Ovary (tissue), 9 donors: ENCODE results near the gene USP2. TPM values are rescaled to one million over a fixed set of nuclear protein-coding genes. Genes with fewer than 3 reads are reported as not detected.

Source experiments
- DNase-seq, 5 donors: peaks; one replicate each; pipeline ENCODE4 v3.0.0-alpha.2; 2019 to 2020
- H3K27ac ChIP-seq, 2 donors: fragments of 200-600 bp; one replicate each; pipeline versions ENCODE4 v1.5.1 to v1.8.0; 2019 to 2022
- H3K27me3 ChIP-seq: fragments of 200-600 bp; one replicate; pipeline ENCODE4 v1.8.0; 2022
- H3K36me3 ChIP-seq: fragments of 200-600 bp; sonication (generic); one replicate; pipeline ENCODE4 v1.5.1; 2019
- H3K4me1 ChIP-seq: one replicate; pipeline ENCODE4 v1.8.1; 2013; ENCODE audit warnings: mild to moderate bottlenecking, moderate library complexity; ENCODE audit not compliant: insufficient read depth
- H3K4me3 ChIP-seq: fragments of 200-600 bp; sonication (generic); one replicate; pipeline ENCODE4 v1.5.1; 2017
- H3K9me3 ChIP-seq, 2 donors: fragments of 200-600 bp in 1 of 2; sonication (generic) in 1 of 2; one replicate each; pipeline versions ENCODE4 v1.5.1 to v1.8.1; 2013 to 2019; ENCODE audit warnings: mild to moderate bottlenecking in 1 of 2, moderate library complexity in 1 of 2
- EP300 ChIP-seq: sonication (generic); formaldehyde crosslinking; IDR thresholded peaks from one replicate; pipeline ENCODE4 v1.6.1; 2017; ENCODE audit warnings: antibody characterized with exemption
- POLR2A ChIP-seq: fragments of 450-650 bp; IDR thresholded peaks from one replicate; pipeline ENCODE4 v1.6.1; 2017; ENCODE audit warnings: antibody characterized with exemption, mild to moderate bottlenecking, moderate library complexity
- WGBS, 3 donors: extraction: QIAGEN DNeasy Blood & Tissue Kit in 1 of 3; methylation state at CpG; one replicate each; pipeline versions ENCODE4 v1.1.5 to v1.1.7; 2013 to 2017; 5-methylcytosine and 5-hydroxymethylcytosine counted together
- intact Hi-C, 4 donors: fragments of 100-400 bp; cut with DNase I; formaldehyde crosslinking; loops; one replicate each; pipeline versions ENCODE4 v1.11.0 to v1.15.1; 2022 to 2023
- polyA plus RNA-seq, 2 donors: library from polyadenylated mRNA; stranded (reverse); fragments of 200-250 nt in 1 of 2; fragments of 350-450 nt in 1 of 2; fragmentation: Illumina TruSeq in 1 of 2; extraction: RNeasy Lipid Tissue Mini Kit (QIAGEN cat#74804) in 1 of 2; gene quantifications; one replicate each; pipeline ENCODE4 v1.2.3, GENCODE V29; 2013 to 2014
- total RNA-seq, 7 donors: library from RNA; depleted of rRNA in 2 of 7; stranded (reverse); fragments of >200 nt in 2 of 7; fragmentation: NEBNext Ultra II Directional in 3 of 7; extraction: Animal tissue kit (Norgen Biotek cat#: 25700) in 3 of 7; gene quantifications; one replicate each; pipeline versions ENCODE4 v1.1.0 to v1.2.4, GENCODE V29; 2016 to 2023
- TF ChIP-seq, protein P1 (sequence below), 3 donors: fragments of 450-650 bp in 2 of 3; fragments of 200-600 bp in 1 of 3; IDR thresholded peaks; one replicate each; pipeline versions ENCODE4 v1.5.1 to v1.8.0; 2016 to 2022; ENCODE audit warnings: antibody characterized with exemption in 3 of 3, mild to moderate bottlenecking in 1 of 3
- donor health status: DM: no; HTN: no; CAD: no; lungs with moderate emphysema.
- donor health status: DM: no; HTN: no; CAD: no.
- donor health status: Bipolar disorder and iron deficiency.
- donor health status: DM: yes; HTN: yes; CAD: no.
- donor health status: DM: no; HTN: no; CAD: no.
- donor health status: DM: yes; HTN: yes; CAD: no.

Gene USP2
- total and polyA plus RNA-seq, 9 donors, result 1.0 to 16.9 (median 4.0) TPM

DNA sequence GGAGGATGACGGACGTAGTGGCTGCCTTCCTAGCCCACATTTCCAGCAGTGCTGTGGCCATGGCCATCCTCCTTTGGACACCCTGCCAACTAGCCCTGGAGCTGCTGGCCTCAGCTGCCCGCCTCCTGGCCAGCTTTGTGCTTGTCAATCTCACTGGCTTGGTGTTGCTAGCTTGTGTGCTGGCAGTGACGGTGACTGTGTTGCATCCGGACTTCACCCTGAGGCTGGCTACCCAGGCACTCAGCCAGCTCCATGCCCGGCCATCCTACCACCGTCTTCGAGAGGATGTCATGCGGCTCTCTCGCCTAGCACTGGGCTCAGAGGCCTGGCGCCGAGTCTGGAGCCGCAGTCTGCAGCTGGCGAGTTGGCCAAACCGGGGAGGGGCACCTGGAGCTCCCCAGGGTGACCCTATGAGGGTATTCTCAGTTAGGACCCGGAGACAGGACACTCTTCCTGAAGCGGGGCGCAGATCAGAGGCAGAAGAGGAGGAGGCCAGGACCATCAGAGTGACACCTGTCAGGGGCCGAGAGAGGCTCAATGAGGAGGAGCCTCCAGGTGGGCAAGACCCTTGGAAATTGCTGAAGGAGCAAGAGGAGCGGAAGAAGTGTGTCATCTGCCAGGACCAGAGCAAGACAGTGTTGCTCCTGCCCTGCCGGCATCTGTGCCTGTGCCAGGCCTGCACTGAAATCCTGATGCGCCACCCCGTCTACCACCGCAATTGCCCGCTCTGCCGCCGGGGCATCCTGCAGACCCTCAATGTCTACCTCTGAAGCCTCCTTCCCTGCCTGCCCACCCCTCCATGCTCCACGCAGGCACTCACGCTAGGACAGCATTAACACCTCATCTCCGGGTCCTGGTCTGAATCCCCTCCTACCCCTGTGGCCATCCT lies 45.6 kb downstream of the USP2 start:
- 87 to 89% (median 87%) methylated on average over 30 of the region's 30 CpGs for WGBS, 3 donors
- DNase-seq, result peak in 1 of 5 donors; percentile 49
- H3K4me3 ChIP-seq, result no peak overlapping the region

DNA sequence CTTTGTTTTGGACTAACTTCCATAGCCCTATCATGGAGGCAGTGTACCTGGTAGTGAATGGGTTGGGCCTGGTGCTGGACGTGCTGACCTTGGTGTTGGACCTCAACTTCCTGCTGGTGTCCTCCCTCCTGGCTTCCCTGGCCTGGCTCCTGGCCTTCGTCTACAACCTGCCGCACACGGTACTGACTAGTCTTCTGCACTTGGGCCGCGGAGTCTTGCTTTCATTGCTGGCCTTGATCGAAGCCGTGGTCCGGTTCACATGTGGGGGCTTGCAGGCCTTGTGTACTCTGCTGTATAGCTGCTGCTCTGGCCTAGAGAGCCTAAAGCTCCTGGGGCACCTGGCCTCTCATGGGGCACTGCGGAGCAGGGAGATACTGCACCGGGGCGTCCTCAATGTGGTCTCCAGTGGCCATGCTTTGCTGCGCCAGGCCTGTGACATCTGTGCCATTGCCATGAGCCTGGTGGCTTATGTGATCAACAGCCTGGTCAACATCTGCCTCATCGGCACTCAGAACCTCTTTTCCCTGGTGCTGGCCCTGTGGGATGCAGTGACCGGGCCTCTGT lies 46.3 kb downstream of the USP2 start:
- Histone ChIP-seq H3K4me1 (peaks cover 10% of the 10 kb centered on the region), H3K4me3 (peak overlapping the region; percentile 80), H3K36me3 (no peaks in the 10 kb centered on the region), H3K27ac (peak overlapping the region in 1 of 2 donors; percentile 80), H3K27me3 (no peaks in the 10 kb centered on the region), H3K9me3 (no peaks in the 10 kb centered on the region)
- WGBS, 3 donors, result 51 to 61% (median 61%) methylated on average over 15 of the region's 15 CpGs
- TF ChIP-seq EP300, result no peak
- TF ChIP-seq, protein P1, sequence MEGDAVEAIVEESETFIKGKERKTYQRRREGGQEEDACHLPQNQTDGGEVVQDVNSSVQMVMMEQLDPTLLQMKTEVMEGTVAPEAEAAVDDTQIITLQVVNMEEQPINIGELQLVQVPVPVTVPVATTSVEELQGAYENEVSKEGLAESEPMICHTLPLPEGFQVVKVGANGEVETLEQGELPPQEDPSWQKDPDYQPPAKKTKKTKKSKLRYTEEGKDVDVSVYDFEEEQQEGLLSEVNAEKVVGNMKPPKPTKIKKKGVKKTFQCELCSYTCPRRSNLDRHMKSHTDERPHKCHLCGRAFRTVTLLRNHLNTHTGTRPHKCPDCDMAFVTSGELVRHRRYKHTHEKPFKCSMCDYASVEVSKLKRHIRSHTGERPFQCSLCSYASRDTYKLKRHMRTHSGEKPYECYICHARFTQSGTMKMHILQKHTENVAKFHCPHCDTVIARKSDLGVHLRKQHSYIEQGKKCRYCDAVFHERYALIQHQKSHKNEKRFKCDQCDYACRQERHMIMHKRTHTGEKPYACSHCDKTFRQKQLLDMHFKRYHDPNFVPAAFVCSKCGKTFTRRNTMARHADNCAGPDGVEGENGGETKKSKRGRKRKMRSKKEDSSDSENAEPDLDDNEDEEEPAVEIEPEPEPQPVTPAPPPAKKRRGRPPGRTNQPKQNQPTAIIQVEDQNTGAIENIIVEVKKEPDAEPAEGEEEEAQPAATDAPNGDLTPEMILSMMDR (IDR thresholded peaks at IDR 0.05), result no peak
- no peak for TF ChIP-seq POLR2A
- peak in 1 of 5 donors; percentile 36 for DNase-seq
- intact Hi-C loops, result loop anchor here in 1 of 4 donors (5.0 to 10.0 kb wide), 2 partner anchors 128 to 240 kb away; partner anchors contain the start of gene CBL

More for the DNA sequence above, 45.6 kb downstream of the USP2 start:
- peaks cover 10% of the 10 kb centered on the region for H3K4me1 ChIP-seq
- H3K9me3 ChIP-seq, result no peaks in the 10 kb centered on the region
- no peaks in the 10 kb centered on the region for H3K36me3 ChIP-seq
- intact Hi-C loops, result loop anchor here in 1 of 4 donors (5.0 to 10.0 kb wide), 2 partner anchors 129 to 241 kb away; partner anchors contain the start of gene CBL
- no peak overlapping the region for H3K27ac ChIP-seq
- TF ChIP-seq EP300 (no peak), POLR2A (no peak)
- TF ChIP-seq, protein P1 (IDR thresholded peaks at IDR 0.05), result no peak
- H3K27me3 ChIP-seq, result no peaks in the 10 kb centered on the region

DNA sequence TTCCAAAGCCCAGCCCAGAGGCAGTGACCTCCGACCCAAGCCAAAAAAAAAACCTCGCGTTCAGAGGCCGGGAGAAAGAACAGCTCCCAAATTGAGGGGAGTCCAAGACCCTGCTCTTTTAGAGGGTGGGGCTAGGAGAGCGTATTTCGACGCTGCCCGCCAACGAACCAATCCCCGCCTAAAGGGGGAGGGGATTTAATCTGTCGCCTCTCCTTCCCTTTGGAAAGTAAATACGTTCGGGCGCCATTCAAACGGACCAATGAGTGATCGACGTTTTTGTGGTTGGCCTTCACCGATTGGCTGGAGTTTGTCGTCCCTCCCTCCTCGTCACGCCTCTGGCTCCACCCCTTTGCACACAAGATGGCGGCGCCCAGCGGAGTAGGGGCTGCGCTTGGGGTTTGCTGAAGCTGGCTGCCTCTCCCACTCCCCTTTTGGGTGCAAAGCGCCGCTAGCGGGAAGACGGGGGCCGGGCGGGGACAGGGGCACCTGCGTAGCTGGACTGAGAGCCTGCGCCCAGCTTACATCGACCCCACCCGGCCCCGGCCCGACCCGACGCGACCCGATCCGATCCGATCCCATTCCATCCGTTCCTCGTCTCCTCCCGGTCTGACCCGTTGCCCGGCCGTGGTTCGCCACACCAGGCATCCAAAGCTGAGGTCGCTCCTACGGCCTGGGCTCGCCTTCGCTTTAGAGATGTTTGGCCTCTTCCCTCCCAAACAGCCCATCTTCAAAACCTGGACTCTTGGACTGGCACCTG lies 47.1 kb downstream of the USP2 start, which contains the start of gene RNF26:
TSS of gene RNF26 (plus strand) at position 354 of the 757 bp plus-strand sequence. CDS start 596 bp downstream, outside the sequence.
- Histone ChIP-seq H3K27me3 (no peaks in the 10 kb centered on the region), H3K36me3 (no peaks in the 10 kb centered on the region), H3K4me3 (peak within 1 kb of the TSS; percentile 80), H3K9me3 (no peaks in the 10 kb centered on the region), H3K4me1 (peaks cover 8% of the 10 kb centered on the region), H3K27ac (peak within 1 kb of the TSS; percentile 80 to 81)
- TF ChIP-seq, protein P1 (IDR thresholded peaks at IDR 0.05), result no peak
- peak; percentile 77 for TF ChIP-seq POLR2A
- no peak for TF ChIP-seq EP300
- DNase-seq, result peak; percentile 94 to 97 (median 95)
- WGBS, 3 donors, result 0% methylated on average over 54 of the region's 54 CpGs
- intact Hi-C loops, result loop anchor here in 1 of 4 donors (10.0 kb wide), 1 partner anchor 240 kb away; a partner anchor contains a TSS
